Uterus (tissue), 2 donors: Measurements from ENCODE around the gene PCK2.

Source experiments
- POLR2A ChIP-seq, 2 donors: fragments of 450-650 bp; IDR thresholded peaks; one replicate each; pipeline ENCODE4 v1.6.1; 2016; ENCODE audit warnings: antibody characterized with exemption in 2 of 2, mild to moderate bottlenecking in 1 of 2, moderate library complexity in 1 of 2
- TF ChIP-seq, protein P1 (sequence below), 4 experiments: fragments of 200-600 bp in 2 of 4; fragments of 450-650 bp in 2 of 4; sonication (generic) in 2 of 4; IDR thresholded peaks; one replicate each; pipeline ENCODE4 v1.5.1; 2016 to 2019; ENCODE audit warnings: antibody characterized with exemption in 4 of 4, mild to moderate bottlenecking in 2 of 4, moderate library complexity in 1 of 4

DNA sequence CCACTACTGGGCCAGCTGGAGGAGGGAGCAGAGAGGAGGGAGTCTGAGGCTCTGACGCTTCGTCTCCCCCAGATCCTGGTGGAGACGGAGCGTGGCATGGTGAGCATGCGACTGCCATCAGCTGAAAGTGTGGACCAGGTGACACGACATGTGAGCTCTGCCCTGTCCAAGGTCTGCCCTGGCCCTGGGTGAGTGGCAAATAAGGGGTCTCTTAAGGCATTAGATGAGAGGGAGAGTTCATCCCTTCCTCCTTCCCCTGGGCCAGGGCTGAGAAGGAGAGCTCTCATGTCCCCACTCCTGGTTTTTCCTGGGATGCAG, 39.8 kb upstream of the PCK2 start:
- TF ChIP-seq, protein P1, sequence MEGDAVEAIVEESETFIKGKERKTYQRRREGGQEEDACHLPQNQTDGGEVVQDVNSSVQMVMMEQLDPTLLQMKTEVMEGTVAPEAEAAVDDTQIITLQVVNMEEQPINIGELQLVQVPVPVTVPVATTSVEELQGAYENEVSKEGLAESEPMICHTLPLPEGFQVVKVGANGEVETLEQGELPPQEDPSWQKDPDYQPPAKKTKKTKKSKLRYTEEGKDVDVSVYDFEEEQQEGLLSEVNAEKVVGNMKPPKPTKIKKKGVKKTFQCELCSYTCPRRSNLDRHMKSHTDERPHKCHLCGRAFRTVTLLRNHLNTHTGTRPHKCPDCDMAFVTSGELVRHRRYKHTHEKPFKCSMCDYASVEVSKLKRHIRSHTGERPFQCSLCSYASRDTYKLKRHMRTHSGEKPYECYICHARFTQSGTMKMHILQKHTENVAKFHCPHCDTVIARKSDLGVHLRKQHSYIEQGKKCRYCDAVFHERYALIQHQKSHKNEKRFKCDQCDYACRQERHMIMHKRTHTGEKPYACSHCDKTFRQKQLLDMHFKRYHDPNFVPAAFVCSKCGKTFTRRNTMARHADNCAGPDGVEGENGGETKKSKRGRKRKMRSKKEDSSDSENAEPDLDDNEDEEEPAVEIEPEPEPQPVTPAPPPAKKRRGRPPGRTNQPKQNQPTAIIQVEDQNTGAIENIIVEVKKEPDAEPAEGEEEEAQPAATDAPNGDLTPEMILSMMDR (IDR thresholded peaks at IDR 0.05), result no peak
- no peak for TF ChIP-seq POLR2A (IDR thresholded peaks at IDR 0.05)
